ENCODE results near the gene CDH26. TPM values are rescaled to one million over a fixed set of nuclear protein-coding genes. Genes with fewer than 3 reads are reported as not detected.
A peak's percentile ranks its signal among the peaks of the same experiment; 100 is the strongest.

Gene CDH26
- total and polyA plus RNA-seq, 10 of the 15 experiments (the other 5 are each of a cell fraction or from before 2014, with no cell fraction given) = 0.03 to 0.19 (median 0.08) TPM; not detected in 4

- in situ Hi-C loops (cut with MboI) = no loop called here
- Histone ChIP-seq H2AFZ (ENCODE audit: control insufficient read depth, low read depth, low read length) (no peak overlapping the region), H3K79me2 (ENCODE audit: control insufficient read depth, insufficient read depth, low read length) (no peaks in the 10 kb centered on the region), H3K9ac (ENCODE audit: control insufficient read depth, insufficient read depth, low read length) (no peak overlapping the region), H3K36me3 (ENCODE audit: control insufficient read depth in 2 of 2, insufficient read depth in 2 of 2, low read length in 1 of 2) (no peaks in the 10 kb centered on the region), H3K27me3 (replicated peaks in 1 of 2; ENCODE audit: control insufficient read depth in 2 of 2, insufficient read depth in 2 of 2, low read length in 1 of 2) (no peaks in the 10 kb centered on the region), H3K4me1 (ENCODE audit: control insufficient read depth, insufficient read depth, low read length) (no peaks in the 10 kb centered on the region), H4K20me1 (ENCODE audit: control insufficient read depth, insufficient read depth) (no peaks in the 10 kb centered on the region), H3K4me3 (no peak overlapping the region), H3K27ac (ENCODE audit: control insufficient read depth, insufficient read depth) (no peak overlapping the region), H3K9me3 (replicated peaks; ENCODE audit: control insufficient read depth, insufficient read depth, low read length) (no peaks in the 10 kb centered on the region), H3K4me2 (ENCODE audit: control insufficient read depth, insufficient read depth) (no peak overlapping the region)
- 54% methylated on average over 13 of the region's 13 CpGs for WGBS (ENCODE audit: insufficient coverage, insufficient replicate concordance, low lambda C conversion rate, missing lambda C conversion rate)
- FAIRE-seq = no peak
- ChIA-PET POLR2A (no interaction called here), RAD21 (ENCODE audit: unreplicated experiment) (interaction anchor here (1.1 to 1.2 kb wide), 2 partner anchors 57 to 59 kb away, joined by 3 read pairs; no protein-coding TSS in a partner anchor), CTCF (interaction anchor here (0.7 to 2.0 kb wide), 3 partner anchors 58 to 267 kb away, joined by 3 to 7 read pairs (median 3); partner anchors contain the start of gene SYCP2), SMC1A (ENCODE audit: uncharacterized antibody, unreplicated experiment) (interaction anchor here (1.1 to 1.2 kb wide), 4 partner anchors 58 to 115 kb away, joined by 3 to 5 read pairs (median 4); no protein-coding TSS in a partner anchor)
- intact Hi-C loops (cut with micrococcal nuclease; ENCODE audit: unreplicated experiment) = loop anchor here (10.0 kb wide), 1 partner anchor 106 kb away; the partner anchor contains the start of genes FAM217B and PPP1R3D
- TF ChIP-seq SMC3 (IDR thresholded peaks at IDR 0.05; ENCODE audit: borderline replicate concordance, low read length) = 0 out of 2 replicates have a peak, but pooled peaks have one; percentile 13
- TF ChIP-seq ZBED1 (IDR thresholded peaks at IDR 0.05; ENCODE audit: borderline replicate concordance) = no peak
- TF ChIP-seq, protein P1, sequence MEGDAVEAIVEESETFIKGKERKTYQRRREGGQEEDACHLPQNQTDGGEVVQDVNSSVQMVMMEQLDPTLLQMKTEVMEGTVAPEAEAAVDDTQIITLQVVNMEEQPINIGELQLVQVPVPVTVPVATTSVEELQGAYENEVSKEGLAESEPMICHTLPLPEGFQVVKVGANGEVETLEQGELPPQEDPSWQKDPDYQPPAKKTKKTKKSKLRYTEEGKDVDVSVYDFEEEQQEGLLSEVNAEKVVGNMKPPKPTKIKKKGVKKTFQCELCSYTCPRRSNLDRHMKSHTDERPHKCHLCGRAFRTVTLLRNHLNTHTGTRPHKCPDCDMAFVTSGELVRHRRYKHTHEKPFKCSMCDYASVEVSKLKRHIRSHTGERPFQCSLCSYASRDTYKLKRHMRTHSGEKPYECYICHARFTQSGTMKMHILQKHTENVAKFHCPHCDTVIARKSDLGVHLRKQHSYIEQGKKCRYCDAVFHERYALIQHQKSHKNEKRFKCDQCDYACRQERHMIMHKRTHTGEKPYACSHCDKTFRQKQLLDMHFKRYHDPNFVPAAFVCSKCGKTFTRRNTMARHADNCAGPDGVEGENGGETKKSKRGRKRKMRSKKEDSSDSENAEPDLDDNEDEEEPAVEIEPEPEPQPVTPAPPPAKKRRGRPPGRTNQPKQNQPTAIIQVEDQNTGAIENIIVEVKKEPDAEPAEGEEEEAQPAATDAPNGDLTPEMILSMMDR (IDR thresholded peaks at IDR 0.05 in 2 of 3, conservative IDR thresholded peaks at IDR 0.05 in 1 of 3; ENCODE audit: control insufficient read depth in 2 of 3, extremely low read depth in 1 of 3, insufficient read depth in 1 of 3, low read depth in 3 of 3, low read length in 3 of 3) = peak in 2 of 3 experiments; percentile 9 to 21; a peak in 2 of 6 replicates
- no peak for DNase-seq (ENCODE audit: low read depth, low spot score)
- BruUV-seq (replicated peaks) = no TSS peak
- ATAC-seq = no peak
Observed at GRCh38 chr20:60050193-60050947, 92.1 kb downstream of the CDH26 start.
